KOPT-K1 (cell line): Measurements from ENCODE around the gene PCNX1.
"Not testable (repeated sequence)": the region's sequence is repeated elsewhere in the genome, so short reads cannot be mapped to it uniquely, and the experiment has no call there.

Source experiments
- H3K27ac ChIP-seq: fragments of 200-600 bp; sonication (generic); 2 replicates; pipeline ENCODE4 v1.5.1; 2016; ENCODE audit warnings: antibody characterized with exemption, mild to moderate bottlenecking, low read depth, low read length; ENCODE audit not compliant: poor library complexity, severe bottlenecking
- H3K36me3 ChIP-seq: fragments of 200-600 bp; sonication (generic); 2 replicates; pipeline ENCODE4 v1.5.1; 2017; ENCODE audit warnings: antibody characterized with exemption, mild to moderate bottlenecking, low read length, moderate library complexity; ENCODE audit not compliant: insufficient read depth
- H3K9me3 ChIP-seq: fragments of 200-600 bp; sonication (generic); 2 replicates; pipeline ENCODE4 v1.5.1; 2017; ENCODE audit warnings: antibody characterized with exemption, low read length, mild to moderate bottlenecking; ENCODE audit not compliant: insufficient read depth, poor library complexity, severe bottlenecking

The PCNX1 gene

GRCh38 chr14:71063351-71063750 is 156.1 kb downstream of the PCNX1 start:
- Histone ChIP-seq H3K9me3 (peaks cover 14% of the 10 kb centered on the region), H3K27ac (no peak overlapping the region), H3K36me3 (peaks cover 79% of the 10 kb centered on the region)

GRCh38 chr14:71064747-71065146 is 157.5 kb downstream of the PCNX1 start:
- H3K36me3 ChIP-seq: peaks cover 73% of the 10 kb centered on the region
- H3K27ac ChIP-seq: not testable (repeated sequence)
- H3K9me3 ChIP-seq: peaks cover 14% of the 10 kb centered on the region

GRCh38 chr14:71070169-71070568 is 162.9 kb downstream of the PCNX1 start:
- no peak overlapping the region for H3K27ac ChIP-seq
- H3K36me3 ChIP-seq: peaks cover 73% of the 10 kb centered on the region
- peaks cover 6% of the 10 kb centered on the region for H3K9me3 ChIP-seq

GRCh38 chr14:71071042-71071441 is 163.8 kb downstream of the PCNX1 start:
- Histone ChIP-seq H3K27ac (no peak overlapping the region), H3K9me3 (no peaks in the 10 kb centered on the region), H3K36me3 (peaks cover 73% of the 10 kb centered on the region)

- peaks cover 19% of the 10 kb centered on the region for H3K9me3 ChIP-seq
- H3K36me3 ChIP-seq: peaks cover 74% of the 10 kb centered on the region
Observed at GRCh38 chr14:71076462-71077092, 169.3 kb downstream of the PCNX1 start.

GRCh38 chr14:71078500-71078899 is 171.2 kb downstream of the PCNX1 start:
- H3K9me3 ChIP-seq: peaks cover 19% of the 10 kb centered on the region
- H3K27ac ChIP-seq: no peak overlapping the region
- H3K36me3 ChIP-seq: peaks cover 55% of the 10 kb centered on the region

More at GRCh38 chr14:71076462-71077092, 169.3 kb downstream of the PCNX1 start:
- no peak overlapping the region for H3K27ac ChIP-seq

- peaks cover 52% of the 10 kb centered on the region for H3K36me3 ChIP-seq
- H3K9me3 ChIP-seq: no peaks in the 10 kb centered on the region
- no peak overlapping the region for H3K27ac ChIP-seq
Observed at GRCh38 chr14:71086567-71086966, 179.3 kb downstream of the PCNX1 start.

GRCh38 chr14:71089971-71090370 is 182.7 kb downstream of the PCNX1 start:
- Histone ChIP-seq H3K36me3 (peaks cover 79% of the 10 kb centered on the region), H3K9me3 (no peaks in the 10 kb centered on the region), H3K27ac (no peak overlapping the region)

GRCh38 chr14:71094722-71095121 is 187.5 kb downstream of the PCNX1 start:
- Histone ChIP-seq H3K9me3 (peaks cover 7% of the 10 kb centered on the region), H3K27ac (no peak overlapping the region), H3K36me3 (peaks cover 47% of the 10 kb centered on the region)

- no peak overlapping the region for H3K27ac ChIP-seq
- peaks cover 27% of the 10 kb centered on the region for H3K36me3 ChIP-seq
- peaks cover 7% of the 10 kb centered on the region for H3K9me3 ChIP-seq
Observed at GRCh38 chr14:71096947-71097346, 189.7 kb downstream of the PCNX1 start.

- no peaks in the 10 kb centered on the region for H3K9me3 ChIP-seq
- peaks cover 58% of the 10 kb centered on the region for H3K36me3 ChIP-seq
- H3K27ac ChIP-seq: no peak overlapping the region
Observed at GRCh38 chr14:71103662-71104484, 196.6 kb downstream of the PCNX1 start.

- no peak overlapping the region for H3K27ac ChIP-seq
- H3K9me3 ChIP-seq: no peaks in the 10 kb centered on the region
- H3K36me3 ChIP-seq: peaks cover 71% of the 10 kb centered on the region
Observed at GRCh38 chr14:71105177-71105576, 197.9 kb downstream of the PCNX1 start.

GRCh38 chr14:71107921-71108320 is 200.7 kb downstream of the PCNX1 start:
- peaks cover 70% of the 10 kb centered on the region for H3K36me3 ChIP-seq
- H3K9me3 ChIP-seq: no peaks in the 10 kb centered on the region

GRCh38 chr14:71108398-71109119 is 201.3 kb downstream of the PCNX1 start:
- Histone ChIP-seq H3K36me3 (peaks cover 65% of the 10 kb centered on the region), H3K27ac (no peak overlapping the region), H3K9me3 (no peaks in the 10 kb centered on the region)

More at GRCh38 chr14:71107921-71108320, 200.7 kb downstream of the PCNX1 start:
- H3K27ac ChIP-seq: no peak overlapping the region

- peaks cover 26% of the 10 kb centered on the region for H3K36me3 ChIP-seq
Observed at GRCh38 chr14:71113376-71113775, 206.1 kb downstream of the PCNX1 start.

More at GRCh38 chr14:71113376-71113775, 206.1 kb downstream of the PCNX1 start:
- Histone ChIP-seq H3K9me3 (no peaks in the 10 kb centered on the region), H3K27ac (no peak overlapping the region)
